Measurements from ENCODE around the gene TCN2.
A peak's percentile ranks its signal among the peaks of the same experiment; 100 is the strongest.

The TCN2 gene

DNA sequence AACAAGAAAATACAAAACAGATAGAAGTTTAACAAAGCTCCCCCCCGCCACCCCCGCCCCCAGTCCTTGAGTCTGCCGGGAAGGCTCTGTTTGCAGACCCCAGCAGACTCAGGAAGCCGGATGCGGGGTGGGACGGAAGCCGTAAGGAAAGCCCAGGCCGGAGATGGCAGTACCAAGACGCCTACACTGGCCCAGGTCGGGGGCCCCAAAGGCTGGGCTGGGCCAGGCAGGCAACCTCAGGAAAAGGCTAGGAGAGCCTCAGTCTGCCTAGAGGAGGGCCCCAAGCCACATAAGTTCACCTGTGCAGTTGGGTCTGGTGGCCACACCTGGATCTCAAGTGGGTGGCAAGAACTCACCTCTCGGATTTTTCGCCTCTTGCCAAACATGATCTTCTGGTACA is 28.5 kb upstream of the TCN2 start:
- TF ChIP-seq, protein P1, sequence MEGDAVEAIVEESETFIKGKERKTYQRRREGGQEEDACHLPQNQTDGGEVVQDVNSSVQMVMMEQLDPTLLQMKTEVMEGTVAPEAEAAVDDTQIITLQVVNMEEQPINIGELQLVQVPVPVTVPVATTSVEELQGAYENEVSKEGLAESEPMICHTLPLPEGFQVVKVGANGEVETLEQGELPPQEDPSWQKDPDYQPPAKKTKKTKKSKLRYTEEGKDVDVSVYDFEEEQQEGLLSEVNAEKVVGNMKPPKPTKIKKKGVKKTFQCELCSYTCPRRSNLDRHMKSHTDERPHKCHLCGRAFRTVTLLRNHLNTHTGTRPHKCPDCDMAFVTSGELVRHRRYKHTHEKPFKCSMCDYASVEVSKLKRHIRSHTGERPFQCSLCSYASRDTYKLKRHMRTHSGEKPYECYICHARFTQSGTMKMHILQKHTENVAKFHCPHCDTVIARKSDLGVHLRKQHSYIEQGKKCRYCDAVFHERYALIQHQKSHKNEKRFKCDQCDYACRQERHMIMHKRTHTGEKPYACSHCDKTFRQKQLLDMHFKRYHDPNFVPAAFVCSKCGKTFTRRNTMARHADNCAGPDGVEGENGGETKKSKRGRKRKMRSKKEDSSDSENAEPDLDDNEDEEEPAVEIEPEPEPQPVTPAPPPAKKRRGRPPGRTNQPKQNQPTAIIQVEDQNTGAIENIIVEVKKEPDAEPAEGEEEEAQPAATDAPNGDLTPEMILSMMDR (IDR thresholded peaks at IDR 0.05; ENCODE audit: low read depth, low read length, missing control alignments): no peak
- DNase-seq (ENCODE audit: low read depth): no peak

DNA sequence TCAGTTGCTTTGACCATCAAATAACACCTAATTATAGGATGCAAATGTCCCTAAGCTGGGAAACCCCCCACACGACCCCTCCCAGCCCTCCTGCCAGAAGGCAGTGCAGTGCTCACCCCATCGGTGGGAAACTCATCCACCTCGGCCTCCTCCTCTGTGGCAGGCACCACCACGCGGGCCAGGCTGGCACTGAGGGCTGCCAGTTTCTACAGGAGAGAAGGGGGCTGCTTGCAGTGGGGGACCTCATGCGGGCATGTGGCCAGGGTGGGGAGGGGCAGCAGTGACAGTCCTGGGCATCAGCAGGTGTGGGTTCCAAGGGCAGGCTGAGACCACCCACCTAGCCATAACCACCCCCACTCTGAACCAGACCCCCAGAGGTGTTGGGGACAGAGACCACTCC is 26.1 kb upstream of the TCN2 start:
- TF ChIP-seq, protein P1 (IDR thresholded peaks at IDR 0.05; ENCODE audit: low read depth, low read length, missing control alignments): no peak
- no peak overlapping the region for H3K4me3 ChIP-seq (ENCODE audit: low read depth, low read length)
- no peak for DNase-seq (ENCODE audit: low read depth)

More for the DNA sequence above, 28.5 kb upstream of the TCN2 start:
- no peak overlapping the region for H3K4me3 ChIP-seq (ENCODE audit: low read depth, low read length)

DNA sequence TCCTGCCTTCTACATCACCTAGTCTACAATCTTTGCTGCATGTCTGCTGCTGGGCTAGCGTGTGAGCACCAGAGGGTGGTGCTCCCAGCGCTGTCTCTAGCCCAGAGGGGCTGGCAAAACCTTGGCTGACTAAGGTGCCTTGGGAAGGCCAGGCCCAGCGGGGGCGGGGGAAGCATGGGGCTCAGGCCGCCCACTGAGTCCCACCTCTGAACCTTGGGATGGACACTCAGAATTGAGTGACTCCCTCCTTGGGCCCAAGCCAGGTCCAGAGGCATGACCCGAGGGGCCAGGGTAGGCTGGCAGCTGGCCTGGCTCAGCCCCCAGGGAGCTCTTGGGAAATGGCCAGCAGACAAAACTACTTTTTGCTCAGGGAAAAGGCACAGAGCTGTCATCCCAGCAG is 24.9 kb upstream of the TCN2 start:
- no peak overlapping the region for H3K4me3 ChIP-seq (ENCODE audit: low read depth, low read length)
- DNase-seq (ENCODE audit: low read depth): no peak
- TF ChIP-seq, protein P1 (IDR thresholded peaks at IDR 0.05; ENCODE audit: low read depth, low read length, missing control alignments): no peak

DNA sequence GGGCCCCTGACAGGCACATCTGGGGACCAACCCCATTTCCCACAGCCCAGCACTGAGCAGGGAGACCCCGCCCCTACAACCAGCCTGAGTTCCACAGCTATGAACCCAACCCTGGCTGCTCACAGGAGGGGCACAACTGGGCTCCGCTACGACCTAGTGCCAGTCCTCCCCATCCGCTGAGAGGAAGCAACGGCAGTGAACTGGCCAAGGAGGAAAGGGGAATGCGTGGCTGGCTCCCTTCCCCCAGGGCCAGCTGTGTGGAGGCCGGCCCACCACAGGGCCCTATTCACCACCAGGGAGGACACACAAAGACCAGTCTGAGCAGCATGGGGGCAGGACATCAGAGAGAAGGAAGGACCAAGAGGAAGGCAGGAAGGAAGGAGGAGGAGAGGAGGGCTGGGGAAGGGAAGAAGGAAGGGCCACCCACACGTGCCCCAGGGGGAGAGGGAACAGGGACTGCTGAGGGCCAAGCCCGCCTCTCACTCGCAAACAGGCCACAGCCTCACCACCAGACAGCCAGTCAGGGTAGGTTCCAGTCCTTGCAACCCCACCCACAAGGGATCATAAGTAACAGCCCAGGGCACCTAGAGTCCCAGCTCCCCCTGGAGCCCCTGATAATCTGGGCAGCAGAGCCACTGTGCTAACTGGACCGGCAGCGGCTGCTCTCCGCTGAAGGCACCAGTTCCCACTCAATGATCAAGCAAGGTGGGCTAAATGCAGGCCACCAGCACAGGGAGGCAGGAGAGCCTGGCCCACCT is 24.0 kb upstream of the TCN2 start:
- TF ChIP-seq, protein P1 (IDR thresholded peaks at IDR 0.05; ENCODE audit: low read depth, low read length, missing control alignments): no peak
- DNase-seq (ENCODE audit: low read depth): no peak
- no peak overlapping the region for H3K4me3 ChIP-seq (ENCODE audit: low read depth, low read length)

DNA sequence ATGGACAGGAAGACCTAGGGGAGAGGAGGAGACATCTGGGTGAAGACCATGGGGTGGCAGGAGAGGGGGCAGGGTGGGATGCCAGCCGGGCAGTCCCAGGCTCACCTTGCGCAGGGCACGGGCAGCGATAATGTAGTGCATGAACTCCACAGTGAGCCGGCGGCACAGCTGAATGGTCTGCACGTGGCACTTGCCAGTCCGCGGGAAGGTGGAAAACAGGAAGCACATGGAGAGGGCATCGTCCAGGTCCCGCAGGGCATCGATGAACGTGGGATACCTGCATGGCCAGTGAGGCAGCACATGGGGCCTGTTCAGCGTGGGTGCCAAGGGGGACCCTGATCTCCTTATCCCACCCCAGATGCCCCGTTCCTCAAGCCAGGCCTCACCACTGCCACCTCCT is 22.5 kb upstream of the TCN2 start:
- no peak overlapping the region for H3K4me3 ChIP-seq (ENCODE audit: low read depth, low read length)
- DNase-seq (ENCODE audit: low read depth): no peak
- TF ChIP-seq, protein P1 (IDR thresholded peaks at IDR 0.05; ENCODE audit: low read depth, low read length, missing control alignments): no peak

DNA sequence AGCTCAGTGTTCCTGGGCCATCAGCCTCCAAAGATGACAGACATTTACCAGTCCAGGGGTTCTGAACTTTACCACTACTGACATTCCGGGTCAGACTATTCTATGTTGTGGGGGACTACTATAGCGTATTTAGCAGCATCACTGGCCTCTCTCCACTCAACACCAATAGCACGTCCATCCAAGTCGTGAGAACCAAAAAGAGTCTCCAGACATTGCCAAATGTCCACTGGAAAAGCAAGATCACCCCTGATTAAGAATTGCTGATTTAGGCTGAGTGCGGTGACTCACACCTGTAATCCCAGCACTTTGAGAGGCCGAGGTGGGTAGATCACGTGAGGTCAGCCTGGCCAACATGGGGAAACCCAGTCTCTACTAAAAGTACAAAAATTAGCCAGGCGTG is 20.6 kb upstream of the TCN2 start:
- TF ChIP-seq, protein P1 (IDR thresholded peaks at IDR 0.05; ENCODE audit: low read depth, low read length, missing control alignments): no peak
- DNase-seq (ENCODE audit: low read depth): no peak

DNA sequence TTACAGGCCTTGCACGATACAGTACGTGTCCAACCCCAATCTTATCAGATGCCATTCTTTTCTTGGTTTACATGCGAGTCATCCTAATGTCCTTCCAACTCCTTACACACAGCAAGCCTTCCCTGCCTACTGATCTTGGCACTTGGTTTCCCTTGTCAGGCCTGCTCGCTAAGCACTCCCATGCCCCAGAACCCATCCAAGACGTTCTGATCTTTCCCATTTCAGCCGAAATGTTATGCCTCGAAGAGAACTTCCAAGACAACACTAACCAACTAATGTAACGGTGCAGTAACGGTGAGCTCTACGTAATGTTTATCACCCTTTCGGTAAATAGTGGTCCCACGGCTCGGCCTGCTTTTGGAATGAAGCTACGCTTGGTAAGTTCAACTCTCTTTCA is 15.8 kb upstream of the TCN2 start:
- TF ChIP-seq, protein P1 (IDR thresholded peaks at IDR 0.05; ENCODE audit: low read depth, low read length, missing control alignments): no peak
- DNase-seq (ENCODE audit: low read depth): no peak
- peak overlapping the region; percentile 88 for H3K4me3 ChIP-seq (ENCODE audit: low read depth, low read length)

More for the DNA sequence above, 20.6 kb upstream of the TCN2 start:
- H3K4me3 ChIP-seq (ENCODE audit: low read depth, low read length): no peak overlapping the region
